Nephron (organoid): ENCODE measurements around the gene BST2.

Experiments used
- H3K27ac Mint-ChIP-seq, 3 experiments: 2 replicates each; pipeline ENCODE4 v1.8.0; 2020; ENCODE audit warnings: mixed read lengths in 3 of 3, mild to moderate bottlenecking in 2 of 3, moderate library complexity in 1 of 3
- H3K27me3 Mint-ChIP-seq: 2 replicates; pipeline ENCODE4 v1.8.0; 2021; ENCODE audit warnings: low read depth, mild to moderate bottlenecking, moderate library complexity, mixed read lengths
- H3K36me3 Mint-ChIP-seq: 2 replicates; pipeline ENCODE4 v1.8.0; 2020; ENCODE audit warnings: low read depth, mixed read lengths
- H3K4me1 Mint-ChIP-seq: 2 replicates; pipeline ENCODE4 v1.8.0; 2020; ENCODE audit warnings: mixed read lengths
- H3K4me3 Mint-ChIP-seq, 3 experiments: 2 replicates each; pipeline ENCODE4 v1.8.0; 2020; ENCODE audit warnings: mild to moderate bottlenecking in 3 of 3, mixed read lengths in 3 of 3, moderate library complexity in 2 of 3
- H3K9me3 Mint-ChIP-seq: 2 replicates; pipeline ENCODE4 v1.8.0; 2020; ENCODE audit warnings: mixed read lengths
- CTCF ChIP-seq, 3 experiments: fragments of 200-600 bp; sonication (generic); IDR thresholded peaks; one replicate each; pipeline ENCODE4 v1.5.0; 2021; ENCODE audit warnings: antibody characterized with exemption in 3 of 3; ENCODE audit not compliant: unreplicated experiment in 3 of 3

Gene BST2

GRCh38 chr19:17390665-17391370 is 14.6 kb downstream of the BST2 start:
- TF ChIP-seq CTCF (IDR thresholded peaks at IDR 0.05; ENCODE audit: unreplicated experiment in 3 of 3) = peak; percentile 68 to 84 (median 78)
- Mint-ChIP-seq H3K27me3 (no peaks in the 10 kb centered on the region), H3K27ac (peak overlapping the region in 2 of 3 experiments; percentile 45 to 63), H3K36me3 (no peaks in the 10 kb centered on the region), H3K9me3 (peaks cover 6% of the 10 kb centered on the region), H3K4me3 (peak overlapping the region; percentile 88 to 94 (median 93)), H3K4me1 (no peaks in the 10 kb centered on the region)

GRCh38 chr19:17389957-17390664 is 15.3 kb downstream of the BST2 start:
- H3K27ac Mint-ChIP-seq = peak overlapping the region in 1 of 3 experiments; percentile 63
- peak in 1 of 3 experiments; percentile 30 for TF ChIP-seq CTCF (IDR thresholded peaks at IDR 0.05; ENCODE audit: unreplicated experiment in 3 of 3)
- H3K4me3 Mint-ChIP-seq = peak overlapping the region; percentile 88 to 94 (median 93)
- no peaks in the 10 kb centered on the region for H3K36me3 Mint-ChIP-seq
- peaks cover 6% of the 10 kb centered on the region for H3K9me3 Mint-ChIP-seq
- H3K27me3 Mint-ChIP-seq = peaks cover under 1% of the 10 kb centered on the region
- no peaks in the 10 kb centered on the region for H3K4me1 Mint-ChIP-seq

GRCh38 chr19:17389288-17389687 is 16.1 kb downstream of the BST2 start:
- Mint-ChIP-seq H3K9me3 (peaks cover 6% of the 10 kb centered on the region), H3K27me3 (peaks cover 3% of the 10 kb centered on the region), H3K4me1 (no peaks in the 10 kb centered on the region), H3K36me3 (no peaks in the 10 kb centered on the region), H3K27ac (no peak overlapping the region), H3K4me3 (peak overlapping the region in 2 of 3 experiments; percentile 32)
- no peak for TF ChIP-seq CTCF (IDR thresholded peaks at IDR 0.05; ENCODE audit: unreplicated experiment in 3 of 3)

- TF ChIP-seq CTCF (IDR thresholded peaks at IDR 0.05; ENCODE audit: unreplicated experiment in 3 of 3) = peak; percentile 76 to 81 (median 79)
- peaks cover 3% of the 10 kb centered on the region for H3K27me3 Mint-ChIP-seq
- H3K36me3 Mint-ChIP-seq = no peaks in the 10 kb centered on the region
- peaks cover 4% of the 10 kb centered on the region for H3K4me1 Mint-ChIP-seq
- H3K27ac Mint-ChIP-seq = peak overlapping the region in 1 of 3 experiments; percentile 39
- no peak overlapping the region for H3K4me3 Mint-ChIP-seq
- peaks cover 6% of the 10 kb centered on the region for H3K9me3 Mint-ChIP-seq
Observed at GRCh38 chr19:17385878-17386611, 19.4 kb downstream of the BST2 start.

- Mint-ChIP-seq H3K27ac (peak overlapping the region in 2 of 3 experiments; percentile 30 to 48), H3K4me1 (peaks cover 14% of the 10 kb centered on the region), H3K9me3 (peaks cover 7% of the 10 kb centered on the region), H3K36me3 (no peaks in the 10 kb centered on the region), H3K4me3 (no peak overlapping the region), H3K27me3 (peaks cover 10% of the 10 kb centered on the region)
- no peak for TF ChIP-seq CTCF (IDR thresholded peaks at IDR 0.05; ENCODE audit: unreplicated experiment in 3 of 3)
Observed at GRCh38 chr19:17380426-17381138, 24.8 kb downstream of the BST2 start.
